ENCODE measurements around the gene CEBPE. TPM values are rescaled to one million over a fixed set of nuclear protein-coding genes. Genes with fewer than 3 reads are reported as not detected.

CEBPE gene
- polyA plus RNA-seq, 1 donor from 2014 or later, result not detected

GRCh38 chr14:23077962-23078361 lies 41.1 kb downstream of the CEBPE start:
- TF ChIP-seq EZH2 (IDR thresholded peaks at IDR 0.05; ENCODE audit: borderline replicate concordance, insufficient read depth, low read length, poor library complexity, severe bottlenecking) (no peak), EP300 (conservative IDR thresholded peaks at IDR 0.05; ENCODE audit: poor library complexity, severe bottlenecking) (no peak), MXI1 (conservative IDR thresholded peaks at IDR 0.05; ENCODE audit: poor library complexity, severe bottlenecking) (no peak), SMC3 (conservative IDR thresholded peaks at IDR 0.05; ENCODE audit: poor library complexity) (no peak)
- Histone ChIP-seq H2AFZ (ENCODE audit: low read depth, low read length) (no peak overlapping the region), H3F3A (ENCODE audit: insufficient read depth, low read length, poor library complexity, severe bottlenecking) (no peaks in the 10 kb centered on the region), H3K9me3 (ENCODE audit: low read length) (no peaks in the 10 kb centered on the region), H3K27me3 (ENCODE audit: insufficient read depth, low read depth, low read length) (no peaks in the 10 kb centered on the region), H3K9ac (ENCODE audit: low read length) (no peak overlapping the region), H3K36me3 (ENCODE audit: insufficient read depth, low read length) (peaks cover 19% of the 10 kb centered on the region), H3K27ac (ENCODE audit: low read length) (no peak overlapping the region), H3K4me3 (ENCODE audit: low read length) (no peak overlapping the region), H3K79me2 (replicated peaks; ENCODE audit: insufficient read depth, low read length) (no peaks in the 10 kb centered on the region), H4K20me1 (ENCODE audit: insufficient read depth) (no peaks in the 10 kb centered on the region), H3K4me2 (ENCODE audit: low read length) (no peak overlapping the region), H3K9me2 (ENCODE audit: insufficient read depth, low read length) (no peaks in the 10 kb centered on the region)

DNA sequence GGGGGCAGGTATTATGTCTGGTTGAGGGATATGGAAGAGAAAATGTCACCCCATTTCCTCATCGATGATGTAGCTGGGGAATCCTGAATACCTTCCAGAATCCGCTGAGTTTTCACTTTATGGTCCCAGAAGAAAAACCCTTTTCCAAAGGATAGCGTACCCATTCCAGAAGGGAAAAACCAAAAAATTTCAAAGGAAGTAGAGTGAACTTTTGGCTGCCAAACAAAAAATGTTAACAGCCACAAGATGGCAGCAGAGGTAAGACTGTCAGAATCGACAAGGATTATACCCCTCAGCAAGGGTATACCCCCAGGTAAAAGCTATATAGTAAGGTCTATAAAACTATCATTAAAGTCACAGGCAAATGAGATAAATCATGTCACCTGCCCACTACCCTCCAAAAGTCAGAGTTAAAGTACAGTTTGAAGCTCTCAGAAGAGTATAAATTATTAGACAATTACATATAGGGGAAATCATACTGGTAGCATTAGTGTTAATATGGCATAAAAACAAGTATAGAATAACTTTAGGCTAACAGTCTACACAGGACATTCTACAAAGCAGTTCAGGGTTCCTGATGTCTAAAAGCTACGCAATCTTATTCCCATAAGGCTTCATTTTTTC lies 42.2 kb downstream of the CEBPE start:
- peaks cover 19% of the 10 kb centered on the region for H3K36me3 ChIP-seq (ENCODE audit: insufficient read depth, low read length)
- peaks cover 9% of the 10 kb centered on the region for H3K79me2 ChIP-seq (replicated peaks; ENCODE audit: insufficient read depth, low read length)
- H4K20me1 ChIP-seq (ENCODE audit: insufficient read depth), result no peaks in the 10 kb centered on the region
- no peak overlapping the region for H2AFZ ChIP-seq (ENCODE audit: low read depth, low read length)
- H3K27me3 ChIP-seq (ENCODE audit: insufficient read depth, low read depth, low read length), result no peaks in the 10 kb centered on the region
- no peaks in the 10 kb centered on the region for H3K9me2 ChIP-seq (ENCODE audit: insufficient read depth, low read length)
- H3K9me3 ChIP-seq (ENCODE audit: low read length), result no peaks in the 10 kb centered on the region
- no peaks in the 10 kb centered on the region for H3F3A ChIP-seq (ENCODE audit: insufficient read depth, low read length, poor library complexity, severe bottlenecking)
- no peak overlapping the region for H3K4me3 ChIP-seq (ENCODE audit: low read length)
- H3K27ac ChIP-seq (ENCODE audit: low read length), result no peak overlapping the region
- H3K9ac ChIP-seq (ENCODE audit: low read length), result no peak overlapping the region
- no peak overlapping the region for H3K4me2 ChIP-seq (ENCODE audit: low read length)
- no peak for TF ChIP-seq EP300 (conservative IDR thresholded peaks at IDR 0.05; ENCODE audit: poor library complexity, severe bottlenecking)
- TF ChIP-seq SMC3 (conservative IDR thresholded peaks at IDR 0.05; ENCODE audit: poor library complexity), result peak; percentile 64
- TF ChIP-seq EZH2 (IDR thresholded peaks at IDR 0.05; ENCODE audit: borderline replicate concordance, insufficient read depth, low read length, poor library complexity, severe bottlenecking), result no peak
- peak; percentile 55 for TF ChIP-seq RAD21 (conservative IDR thresholded peaks at IDR 0.05)
- no peak for TF ChIP-seq POLR2AphosphoS5 (IDR thresholded peaks at IDR 0.05)
- no peak for TF ChIP-seq REST (IDR thresholded peaks at IDR 0.05; ENCODE audit: borderline replicate concordance)
- peak; percentile 74 for TF ChIP-seq CTCF (IDR thresholded peaks at IDR 0.05; ENCODE audit: poor library complexity, severe bottlenecking)
- TF ChIP-seq TAF1 (IDR thresholded peaks at IDR 0.05; ENCODE audit: low read depth), result no peak
